HG02938 (cell line): ENCODE results near the gene CFAP61.

Source experiments
- ATAC-seq: cut with Tn5 transposase; IDR thresholded peaks from one replicate; pipeline ENCODE4 v1.9.1; 2021; ENCODE audit warnings: mild to moderate bottlenecking, moderate library complexity; ENCODE audit not compliant: unreplicated experiment

CFAP61 gene

GRCh38 chr20:20167698-20168097 is 115.4 kb downstream of the CFAP61 start:
- no peak for ATAC-seq

GRCh38 chr20:20173254-20173653 is 120.9 kb downstream of the CFAP61 start:
- ATAC-seq = no peak

GRCh38 chr20:20174089-20174835 is 121.9 kb downstream of the CFAP61 start:
- ATAC-seq = no peak

- no peak for ATAC-seq
Observed at GRCh38 chr20:20181322-20181721, 129.0 kb downstream of the CFAP61 start.

DNA sequence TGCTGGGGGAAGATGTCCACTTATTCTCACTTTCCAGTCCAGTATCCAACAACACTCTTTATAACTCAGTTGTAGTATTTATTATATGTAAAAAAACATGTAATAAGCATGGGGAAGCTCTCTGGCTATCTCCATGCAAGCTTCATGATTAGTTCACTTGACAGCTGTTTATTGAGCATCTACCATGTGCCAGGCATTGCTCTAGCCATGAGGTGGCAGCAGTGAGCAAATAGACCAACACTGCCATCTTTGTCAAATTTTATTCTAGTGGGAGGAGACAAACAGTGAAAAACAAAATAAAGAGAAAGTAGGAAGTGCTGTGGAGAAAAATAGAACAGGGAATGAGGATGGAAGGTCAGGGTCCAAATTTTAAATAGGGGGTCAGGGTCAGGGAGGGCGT is 131.8 kb downstream of the CFAP61 start:
- no peak for ATAC-seq

- ATAC-seq = no peak
Observed at GRCh38 chr20:20184706-20185105, 132.4 kb downstream of the CFAP61 start.

DNA sequence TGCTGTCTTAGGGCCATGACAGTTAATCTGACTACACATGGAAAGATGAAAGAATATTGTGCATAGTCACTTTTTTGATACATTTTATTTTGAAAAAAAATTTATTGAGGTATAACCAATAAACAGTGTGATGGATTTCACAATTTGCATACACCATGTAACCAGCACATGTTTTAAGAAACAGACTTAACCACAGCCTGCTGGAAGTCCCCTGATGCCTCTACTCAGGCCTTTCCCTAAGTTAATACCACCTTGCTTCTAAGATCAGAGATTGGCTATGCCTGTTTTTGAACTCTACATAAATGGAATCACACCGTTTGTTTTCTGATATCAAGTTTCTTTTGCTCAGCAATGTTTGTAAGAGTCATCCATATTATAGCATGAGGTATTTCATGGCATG is 136.3 kb downstream of the CFAP61 start:
- peak; percentile 79 for ATAC-seq

GRCh38 chr20:20192366-20192765 is 140.0 kb downstream of the CFAP61 start:
- no peak for ATAC-seq

DNA sequence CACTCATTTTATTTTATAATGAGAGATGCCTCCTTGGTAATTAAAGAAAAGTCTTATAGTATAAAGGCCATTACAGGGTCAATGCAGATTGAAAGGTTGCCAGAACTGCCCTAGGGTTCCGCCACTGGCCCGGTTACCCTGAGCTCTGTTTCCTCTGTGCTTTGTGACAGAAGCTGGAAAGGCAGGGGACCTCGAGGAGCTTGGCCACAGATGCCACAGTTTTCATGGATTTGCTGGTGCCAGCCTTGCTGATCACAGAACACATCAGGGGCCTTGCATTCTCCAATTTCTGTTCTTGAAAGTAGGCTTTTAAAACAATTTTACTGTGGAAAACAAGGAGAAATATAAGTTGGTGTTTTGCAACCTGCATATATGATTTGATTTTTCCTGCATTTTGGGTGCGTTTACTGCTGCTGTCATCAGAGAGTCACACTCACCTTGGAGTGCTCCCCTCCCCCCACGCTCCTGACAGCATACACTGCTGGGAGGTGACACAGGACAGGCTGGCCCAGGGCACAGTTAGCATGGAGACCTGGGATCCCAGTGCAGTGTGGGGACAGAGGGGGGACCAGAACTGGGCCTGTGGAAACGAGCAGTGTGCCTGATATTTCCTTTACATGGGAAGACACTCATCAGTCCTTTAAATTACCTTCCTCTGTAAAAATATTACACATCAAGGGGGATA is 142.8 kb downstream of the CFAP61 start:
- no peak for ATAC-seq

DNA sequence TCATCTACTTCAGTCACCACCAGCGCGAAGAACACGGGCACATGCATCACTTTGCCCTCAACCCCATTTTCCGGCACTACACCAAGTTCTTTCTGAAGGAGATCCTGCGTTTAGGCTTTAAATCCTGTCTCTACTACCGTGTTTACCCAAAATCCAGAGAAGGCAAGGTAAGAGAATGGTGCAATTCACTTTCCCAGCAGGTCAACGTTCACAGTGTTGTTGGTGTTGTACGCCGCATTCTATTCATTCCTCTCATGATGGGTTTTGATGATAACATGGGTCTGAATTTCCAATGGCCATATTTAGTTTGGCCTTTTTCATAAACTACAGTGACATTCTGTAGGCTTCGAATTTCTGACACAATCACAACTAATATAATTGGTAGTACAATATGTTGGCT is 144.3 kb downstream of the CFAP61 start:
- ATAC-seq = no peak

DNA sequence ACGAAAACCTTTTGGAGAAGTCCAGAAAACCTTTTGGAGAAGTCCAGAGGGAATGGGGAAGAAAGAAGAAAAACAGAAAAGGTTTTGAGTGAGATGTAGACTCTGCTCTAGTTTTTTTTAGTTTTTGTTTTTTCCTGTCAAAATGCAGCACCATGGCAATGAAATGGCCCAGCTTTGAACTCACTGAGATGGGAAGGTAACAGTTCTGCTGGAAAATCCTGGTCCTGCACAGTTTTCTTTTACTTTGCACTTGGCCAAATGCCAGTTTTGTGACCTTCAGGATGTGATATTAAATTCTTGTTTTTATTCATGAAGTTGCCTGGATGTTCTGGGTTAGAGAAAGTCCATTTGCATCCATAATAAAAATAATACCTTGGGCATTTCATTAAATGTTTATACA is 145.7 kb downstream of the CFAP61 start:
- no peak for ATAC-seq

DNA sequence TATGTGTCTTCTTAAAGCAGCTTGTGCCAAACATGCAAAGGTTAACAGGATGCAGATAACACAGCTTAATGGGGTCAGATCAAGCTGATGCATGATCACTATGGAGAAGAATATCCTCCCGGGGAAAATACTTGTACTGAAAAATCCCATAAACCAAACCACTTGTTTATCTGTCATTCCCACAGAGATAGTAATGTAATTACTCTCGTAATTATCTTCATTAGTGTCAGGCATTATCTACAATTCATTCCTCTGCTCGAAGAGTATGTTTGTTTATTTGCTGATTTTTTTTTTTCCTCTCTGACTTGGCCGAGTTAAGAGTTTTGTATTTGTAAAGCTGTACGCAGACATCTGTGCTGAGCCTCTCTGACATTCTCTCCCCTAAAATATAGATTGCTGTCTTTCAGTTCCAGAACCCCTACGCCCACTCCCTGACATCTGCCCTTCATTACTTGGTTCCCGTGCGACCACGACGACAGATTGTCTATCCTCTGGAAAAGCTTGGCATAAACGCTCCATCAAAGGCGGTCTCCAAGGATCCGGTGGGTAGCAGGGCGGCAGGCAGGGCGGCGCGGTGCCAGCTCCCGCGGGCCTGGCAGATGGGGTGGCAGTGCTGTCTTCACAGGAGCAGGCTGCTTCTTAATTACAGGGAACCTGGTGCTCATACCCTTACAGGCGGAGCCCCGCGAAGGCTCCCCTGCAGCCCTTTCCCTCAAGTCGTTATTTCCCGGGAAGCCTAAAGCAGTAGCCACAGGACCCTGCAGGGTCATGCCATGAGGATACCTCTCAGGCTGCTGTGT is 147.2 kb downstream of the CFAP61 start:
- ATAC-seq = no peak

DNA sequence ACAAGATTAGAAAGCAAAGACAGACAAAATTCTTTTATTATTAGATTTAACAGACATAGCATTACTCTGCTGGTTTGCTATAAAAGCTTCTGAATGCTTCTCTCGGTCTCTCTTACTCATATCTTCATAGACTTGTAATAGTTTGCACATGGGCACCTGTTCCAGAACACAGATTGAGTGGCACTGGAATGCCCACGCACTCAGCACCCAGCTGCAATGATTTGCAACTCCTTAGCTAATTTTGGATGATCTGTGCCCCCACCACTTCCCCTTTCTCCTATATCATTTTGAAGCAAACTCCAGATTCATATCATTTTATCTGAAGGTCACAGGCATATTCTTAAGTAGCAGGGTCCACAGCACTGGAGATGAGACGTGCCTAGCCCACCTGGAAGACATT is 148.8 kb downstream of the CFAP61 start:
- no peak for ATAC-seq

GRCh38 chr20:20201639-20202038 is 149.3 kb downstream of the CFAP61 start:
- ATAC-seq = no peak

GRCh38 chr20:20202768-20203167 is 150.4 kb downstream of the CFAP61 start:
- no peak for ATAC-seq

GRCh38 chr20:20203784-20204183 is 151.5 kb downstream of the CFAP61 start:
- ATAC-seq = no peak

GRCh38 chr20:20204256-20204655 is 151.9 kb downstream of the CFAP61 start:
- no peak for ATAC-seq

GRCh38 chr20:20205141-20205861 is 153.0 kb downstream of the CFAP61 start:
- no peak for ATAC-seq

DNA sequence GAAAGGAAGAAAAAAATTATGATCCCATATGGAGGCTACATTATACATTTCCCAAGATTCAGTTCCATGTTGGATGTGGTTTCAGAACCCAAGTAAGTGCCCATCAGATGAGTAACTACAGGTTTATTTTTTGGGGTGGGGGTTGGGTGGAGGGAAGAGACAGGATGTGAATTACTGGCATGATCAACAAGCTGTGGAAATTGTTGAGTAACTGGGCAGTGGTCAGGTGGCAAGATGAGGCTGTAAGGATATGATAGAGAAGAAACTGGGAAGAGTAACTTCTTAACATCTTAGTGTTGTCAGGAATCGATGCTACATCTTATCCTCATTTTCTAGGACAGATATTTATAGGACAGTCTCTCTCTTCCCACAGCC is 153.5 kb downstream of the CFAP61 start:
- ATAC-seq = no peak

- ATAC-seq = peak; percentile 85
Observed at GRCh38 chr20:20206788-20207187, 154.5 kb downstream of the CFAP61 start.

- no peak for ATAC-seq
Observed at GRCh38 chr20:20207291-20207690, 155.0 kb downstream of the CFAP61 start.
